ENCODE measurements around the gene RNF40. TPM values are rescaled to one million over a fixed set of nuclear protein-coding genes. Genes with fewer than 3 reads are reported as not detected.

RNF40 gene
- total RNA-seq, 1 experiment from 2014 or later = 114 TPM

DNA sequence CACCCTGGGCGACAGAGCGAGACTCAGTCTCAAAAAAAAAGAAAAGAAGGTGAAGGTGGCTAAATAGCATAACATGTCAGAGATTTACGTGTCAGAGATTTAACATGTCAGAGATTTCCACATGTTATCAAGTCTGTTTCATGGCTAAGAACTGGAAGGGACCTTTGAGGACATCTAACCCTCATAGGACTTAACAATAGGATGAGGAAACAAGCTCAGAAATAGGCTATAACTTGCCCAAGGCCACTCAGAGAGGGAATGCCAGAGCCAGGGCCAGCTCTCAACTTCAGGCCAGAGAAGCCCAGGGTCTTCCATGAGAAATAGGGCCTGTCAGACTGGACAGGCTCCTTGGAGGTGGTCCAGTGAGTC, 51.7 kb downstream of the RNF40 start:
- H3K36me3 ChIP-seq (ENCODE audit: control insufficient read depth, insufficient read depth, low read length) = no peaks in the 10 kb centered on the region
- DNase-seq (ENCODE audit: low read depth, low spot score) = no peak
- ChIA-PET CTCF (interaction anchor here (0.6 to 1.0 kb wide), 4 partner anchors 8 to 56 kb away, joined by 3 to 5 read pairs (median 3); no protein-coding TSS in a partner anchor), POLR2A (interaction anchor here (0.5 kb wide), 1 partner anchor 100 kb away, joined by 6 read pairs; no protein-coding TSS in a partner anchor)
- no peaks in the 10 kb centered on the region for H3K4me1 ChIP-seq (ENCODE audit: control insufficient read depth, insufficient read depth, low read length)
- intact Hi-C loops (cut with micrococcal nuclease; ENCODE audit: unreplicated experiment) (no loop called here), in situ Hi-C loops (cut with HindIII; ENCODE audit: low pct_unique_long_range_greater_than_20kb, low sequenced_read_pairs) (no loop called here)
- no TSS peak for BruUV-seq (replicated peaks)
- H3K27me3 ChIP-seq (ENCODE audit: control insufficient read depth, insufficient read depth, low read length) = no peaks in the 10 kb centered on the region
- TF ChIP-seq REST (IDR thresholded peaks at IDR 0.05; ENCODE audit: insufficient read depth in 1 of 2, low read depth in 2 of 2, low read length in 1 of 2) = no peak
- TF ChIP-seq SIN3A (IDR thresholded peaks at IDR 0.05; ENCODE audit: borderline replicate concordance, insufficient read depth, low read depth, low read length) = no peak
- TF ChIP-seq POLR2AphosphoS5 (IDR thresholded peaks at IDR 0.05; ENCODE audit: low read depth, low read length) = no peak
- TF ChIP-seq TCF7L2 (IDR thresholded peaks at IDR 0.05; ENCODE audit: low read depth, low read length) = no peak
- no peak for TF ChIP-seq CTCF (IDR thresholded peaks at IDR 0.05)
- H3K27ac ChIP-seq (ENCODE audit: low read length) = peak overlapping the region; percentile 89
- no peaks in the 10 kb centered on the region for H3K9me3 ChIP-seq (ENCODE audit: control insufficient read depth, insufficient read depth, low read depth, low read length)
- H3K4me3 ChIP-seq (ENCODE audit: low read depth in 2 of 2, low read length in 2 of 2) = peak overlapping the region; percentile 49 to 65
- no peak for ATAC-seq

DNA sequence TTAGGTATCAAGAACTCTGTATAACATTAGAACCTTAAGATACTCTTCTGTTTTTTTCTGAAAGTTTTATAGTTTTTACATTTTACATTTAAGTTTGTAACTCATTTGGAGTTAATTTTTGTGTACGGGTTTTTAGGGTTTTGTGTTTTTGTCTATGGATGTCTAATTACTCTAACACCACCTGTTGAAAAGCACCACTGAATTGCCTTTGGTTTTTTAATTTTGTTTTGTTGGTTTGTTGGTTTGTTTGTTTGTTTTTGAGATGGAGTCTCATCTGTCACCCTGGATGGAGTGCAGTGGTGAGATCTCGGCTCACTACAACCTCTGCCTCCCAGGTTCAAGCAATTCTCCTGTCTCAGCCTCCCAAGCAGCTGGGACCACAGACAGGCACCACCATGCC, 54.6 kb downstream of the RNF40 start:
- ATAC-seq (no peak), DNase-seq (ENCODE audit: low read depth, low spot score) (no peak)
- Histone ChIP-seq H3K36me3 (ENCODE audit: control insufficient read depth, insufficient read depth, low read length) (no peaks in the 10 kb centered on the region), H3K27ac (ENCODE audit: low read length) (no peak overlapping the region), H3K4me3 (ENCODE audit: low read depth in 2 of 2, low read length in 2 of 2) (no peak overlapping the region), H3K4me1 (ENCODE audit: control insufficient read depth, insufficient read depth, low read length) (no peaks in the 10 kb centered on the region), H3K27me3 (ENCODE audit: control insufficient read depth, insufficient read depth, low read length) (no peaks in the 10 kb centered on the region), H3K9me3 (ENCODE audit: control insufficient read depth, insufficient read depth, low read depth, low read length) (no peaks in the 10 kb centered on the region)
- TF ChIP-seq REST (IDR thresholded peaks at IDR 0.05; ENCODE audit: insufficient read depth in 1 of 2, low read depth in 2 of 2, low read length in 1 of 2) = no peak
- no peak for TF ChIP-seq SIN3A (IDR thresholded peaks at IDR 0.05; ENCODE audit: borderline replicate concordance, insufficient read depth, low read depth, low read length)
- no peak for TF ChIP-seq CTCF (IDR thresholded peaks at IDR 0.05)
- TF ChIP-seq POLR2AphosphoS5 (IDR thresholded peaks at IDR 0.05; ENCODE audit: low read depth, low read length) = no peak
- no peak for TF ChIP-seq TCF7L2 (IDR thresholded peaks at IDR 0.05; ENCODE audit: low read depth, low read length)
- ChIA-PET CTCF (interaction anchor here (0.7 kb wide), 1 partner anchor 113 kb away, joined by 8 read pairs; no protein-coding TSS in a partner anchor), POLR2A (no interaction called here)
- in situ Hi-C loops (cut with HindIII; ENCODE audit: low pct_unique_long_range_greater_than_20kb, low sequenced_read_pairs) (no loop called here), intact Hi-C loops (cut with micrococcal nuclease; ENCODE audit: unreplicated experiment) (no loop called here)
- no TSS peak for BruUV-seq (replicated peaks)
